GM23338 (cell line): ENCODE measurements around the gene COA7. TPM values are rescaled to one million over a fixed set of nuclear protein-coding genes. Genes with fewer than 3 reads are reported as not detected.

Experiments used
- ATAC-seq: fragments of 200-7000 bp; cut with Tn5 transposase; 3 replicates; pipeline ENCODE4 v1.9.1; 2020
- DNase-seq: peaks from one replicate; pipeline ENCODE4 v3.0.0-alpha.2; 2015; ENCODE audit warnings: low spot score
- H2AFZ ChIP-seq: fragments of 200-600 bp; sonication (generic); 2 replicates; pipeline ENCODE4 v1.8.0; 2016; ENCODE audit warnings: antibody characterized with exemption, mild to moderate bottlenecking, moderate library complexity
- H3F3A ChIP-seq: fragments of 200-600 bp; sonication (generic); replicated peaks from 2 replicates; pipeline ENCODE4 v1.8.0; 2017; ENCODE audit warnings: antibody characterized with exemption, mixed run types, low read depth
- H3K27ac ChIP-seq: fragments of 200-600 bp; sonication (generic); 2 replicates; pipeline ENCODE4 v1.6.1; 2016; ENCODE audit warnings: low read depth
- H3K27me3 ChIP-seq: fragments of 200-600 bp; sonication (generic); 2 replicates; pipeline ENCODE4 v1.8.0; 2016; ENCODE audit warnings: mild to moderate bottlenecking, mixed run types, moderate library complexity; ENCODE audit not compliant: insufficient read depth
- H3K36me3 ChIP-seq: fragments of 200-600 bp; sonication (generic); 2 replicates; pipeline ENCODE4 v1.8.0; 2016; ENCODE audit warnings: mild to moderate bottlenecking; ENCODE audit not compliant: insufficient read depth
- H3K4me1 ChIP-seq: fragments of 200-600 bp; sonication (generic); 2 replicates; pipeline ENCODE4 v1.8.0; 2016; ENCODE audit warnings: mild to moderate bottlenecking, moderate library complexity; ENCODE audit not compliant: insufficient read depth
- H3K4me2 ChIP-seq: fragments of 200-600 bp; sonication (generic); 2 replicates; pipeline ENCODE4 v1.7.1; 2017; ENCODE audit warnings: mixed run types
- H3K4me3 ChIP-seq: fragments of 200-600 bp; sonication (generic); 2 replicates; pipeline ENCODE4 v1.6.1; 2016; ENCODE audit warnings: mixed run types
- H3K79me2 ChIP-seq: fragments of 200-600 bp; sonication (generic); replicated peaks from 2 replicates; pipeline ENCODE4 v1.8.0; 2017; ENCODE audit warnings: mild to moderate bottlenecking; ENCODE audit not compliant: insufficient read depth
- H3K9me2 ChIP-seq: fragments of 200-600 bp; sonication (generic); 2 replicates; pipeline ENCODE4 v1.8.0; 2017; ENCODE audit not compliant: insufficient read depth
- H4K20me1 ChIP-seq: fragments of 200-600 bp; sonication (generic); replicated peaks from 2 replicates; pipeline ENCODE4 v1.8.0; 2017; ENCODE audit warnings: mild to moderate bottlenecking; ENCODE audit not compliant: insufficient read depth
- H3K27ac Mint-ChIP-seq: 2 replicates; pipeline ENCODE4 v1.8.0; 2020; ENCODE audit warnings: inconsistent platforms, mild to moderate bottlenecking, moderate library complexity, mixed read lengths
- H3K27me3 Mint-ChIP-seq: 3 replicates; pipeline ENCODE4 v1.8.0; 2022; ENCODE audit warnings: low read depth, mild to moderate bottlenecking, moderate library complexity, mixed read lengths, inconsistent platforms; ENCODE audit not compliant: insufficient read depth, poor library complexity
- H3K36me3 Mint-ChIP-seq: 3 replicates; pipeline ENCODE4 v1.8.0; 2021; ENCODE audit warnings: low read depth, mild to moderate bottlenecking, inconsistent platforms, moderate library complexity, mixed read lengths
- H3K4me1 Mint-ChIP-seq: 3 replicates; pipeline ENCODE4 v1.8.0; 2020; ENCODE audit warnings: mild to moderate bottlenecking, inconsistent platforms, mixed read lengths
- H3K4me3 Mint-ChIP-seq: 3 replicates; pipeline ENCODE4 v1.8.0; 2021; ENCODE audit warnings: moderate library complexity, mild to moderate bottlenecking, inconsistent platforms, mixed read lengths
- H3K9me3 Mint-ChIP-seq: 3 replicates; pipeline ENCODE4 v1.8.0; 2020; ENCODE audit warnings: moderate library complexity, mild to moderate bottlenecking, inconsistent platforms, mixed read lengths
- CREB1 ChIP-seq: fragments of 250-450 bp; sonication (Bioruptor Pico); IDR thresholded peaks from 2 replicates; pipeline ENCODE4 v1.5.0; 2020; ENCODE audit warnings: low read depth, mild to moderate bottlenecking, moderate library complexity
- CTCF ChIP-seq, 2 experiments: fragments of 200-600 bp in 1 of 2; sonication (generic) in 1 of 2; conservative IDR thresholded peaks; 2 replicates each; pipeline versions ENCODE4 v1.5.1 to v1.6.1; 2016 to 2017; ENCODE audit warnings: antibody characterized with exemption in 2 of 2, low read depth in 2 of 2, mild to moderate bottlenecking in 2 of 2, moderate library complexity in 1 of 2
- ETS1 ChIP-seq: IDR thresholded peaks from 2 replicates; pipeline ENCODE4 v1.6.1; 2016; ENCODE audit warnings: antibody characterized with exemption
- EZH2 ChIP-seq: fragments of 200-600 bp; sonication (generic); IDR thresholded peaks from one replicate; pipeline ENCODE4 v1.8.0; 2017; ENCODE audit warnings: antibody characterized with exemption, mild to moderate bottlenecking, low read depth; ENCODE audit not compliant: unreplicated experiment
- EZH2phosphoT487 ChIP-seq: fragments of 200-600 bp; sonication (generic); IDR thresholded peaks from one replicate; pipeline ENCODE4 v1.8.1; 2018; ENCODE audit warnings: antibody characterized with exemption; ENCODE audit not compliant: unreplicated experiment
- JUNB ChIP-seq: IDR thresholded peaks from one replicate; pipeline ENCODE4 v1.6.1; 2016; ENCODE audit warnings: antibody characterized with exemption; ENCODE audit not compliant: unreplicated experiment
- NANOG ChIP-seq: IDR thresholded peaks from 2 replicates; pipeline ENCODE4 v1.6.1; 2016; ENCODE audit warnings: antibody characterized with exemption, borderline replicate concordance
- POLR2AphosphoS5 ChIP-seq: IDR thresholded peaks from 2 replicates; pipeline ENCODE4 v1.6.1; 2016; ENCODE audit warnings: antibody characterized with exemption, low read depth
- ZNF114 ChIP-seq: fragments of 250-450 bp; sonication (Bioruptor Pico); IDR thresholded peaks from 2 replicates; pipeline ENCODE4 v1.5.0; 2020; ENCODE audit warnings: mild to moderate bottlenecking, moderate library complexity
- ZNF331 ChIP-seq: fragments of 250-450 bp; sonication (Bioruptor Pico); IDR thresholded peaks from 2 replicates; pipeline ENCODE4 v1.5.0; 2020; ENCODE audit warnings: low read depth, mild to moderate bottlenecking, moderate library complexity
- polyA plus RNA-seq: library from polyadenylated mRNA; unstranded; fragments of >200 nt; fragmentation: Nextera tagmentation; extraction: Ambion mirVana; gene quantifications from 2 replicates; pipeline ENCODE4 v1.2.1, GENCODE V29; 2016
- total RNA-seq: library from RNA; depleted of rRNA; stranded (reverse); fragments of >200 nt; shearing (Covaris generic); gene quantifications from 2 replicates; pipeline ENCODE4 v1.2.3, GENCODE V29; 2014
- TF ChIP-seq, protein P1 (sequence below): IDR thresholded peaks from one replicate; pipeline ENCODE4 v1.6.1; 2018; ENCODE audit warnings: antibody characterized with exemption; ENCODE audit not compliant: unreplicated experiment

The COA7 gene
- total and polyA plus RNA-seq, 2 experiments from 2014 or later: 19.7 to 27.5 TPM

GRCh38 chr1:52659851-52660596, 38.1 kb downstream of the COA7 start:
- peak; percentile 50 for ATAC-seq
- TF ChIP-seq CTCF (conservative IDR thresholded peaks at IDR 0.05; ENCODE audit: low read depth in 2 of 2): 0 out of 4 replicates have a peak, but pooled peaks of 1 of the 2 experiments have one; percentile 3
- TF ChIP-seq JUNB: no peak
- H3K27me3 Mint-ChIP-seq: peaks cover 2% of the 10 kb centered on the region

DNA sequence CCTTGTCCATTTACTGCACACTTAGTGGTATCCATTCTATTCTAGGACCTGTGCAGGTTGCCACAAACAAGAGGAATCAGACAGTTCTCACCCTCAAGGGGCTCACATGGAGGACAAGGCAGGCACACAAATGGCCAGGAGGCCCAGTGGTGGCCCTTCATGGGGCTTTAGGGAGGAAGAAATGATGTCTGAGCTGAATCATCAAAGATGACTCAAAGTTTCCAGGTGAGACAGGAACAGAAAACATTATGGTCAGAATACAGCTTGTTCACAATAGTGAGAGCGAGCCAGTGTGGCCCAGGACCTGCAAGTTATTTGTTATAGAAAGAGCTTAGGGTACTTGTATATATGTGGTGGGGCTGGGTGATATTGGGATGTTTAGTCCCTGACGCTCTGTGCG, 38.8 kb downstream of the COA7 start:
- no peak overlapping the region for H3K27ac Mint-ChIP-seq
- DNase-seq (no peak), ATAC-seq (no peak)

More at GRCh38 chr1:52659851-52660596, 38.1 kb downstream of the COA7 start:
- Histone ChIP-seq H3K4me1 (peaks cover 25% of the 10 kb centered on the region), H2AFZ (peak overlapping the region; percentile 85), H4K20me1 (no peaks in the 10 kb centered on the region), H3K4me3 (no peak overlapping the region), H3K27me3 (no peaks in the 10 kb centered on the region), H3K36me3 (no peaks in the 10 kb centered on the region), H3K9me2 (no peaks in the 10 kb centered on the region), H3K27ac (peak overlapping the region; percentile 23; the same call in 1 of the 2 replicates), H3K79me2 (no peaks in the 10 kb centered on the region), H3F3A (no peaks in the 10 kb centered on the region), H3K4me2 (peak overlapping the region; percentile 63)
- no peak overlapping the region for H3K4me3 Mint-ChIP-seq
- H3K4me1 Mint-ChIP-seq: peaks cover 33% of the 10 kb centered on the region
- 0 out of 2 replicates have a peak overlapping the region, but pooled peaks have one; percentile 28 for H3K27ac Mint-ChIP-seq
- peak; percentile 49 for DNase-seq
- H3K36me3 Mint-ChIP-seq: no peaks in the 10 kb centered on the region
- H3K9me3 Mint-ChIP-seq: no peaks in the 10 kb centered on the region

More for the DNA sequence above, 38.8 kb downstream of the COA7 start:
- Histone ChIP-seq H3K27ac (no peak overlapping the region), H3K4me2 (0 out of 2 replicates have a peak overlapping the region, but pooled peaks have one; percentile 63), H3K4me1 (peaks cover 25% of the 10 kb centered on the region), H3K9me2 (no peaks in the 10 kb centered on the region), H3F3A (no peaks in the 10 kb centered on the region), H3K36me3 (no peaks in the 10 kb centered on the region), H3K4me3 (no peak overlapping the region), H3K79me2 (no peaks in the 10 kb centered on the region), H2AFZ (peak overlapping the region; percentile 85; the same call in 1 of the 2 replicates), H4K20me1 (no peaks in the 10 kb centered on the region), H3K27me3 (no peaks in the 10 kb centered on the region)
- Mint-ChIP-seq H3K27me3 (peaks cover 2% of the 10 kb centered on the region), H3K4me3 (no peak overlapping the region), H3K9me3 (no peaks in the 10 kb centered on the region), H3K4me1 (peaks cover 31% of the 10 kb centered on the region), H3K36me3 (no peaks in the 10 kb centered on the region)
- no peak for TF ChIP-seq CTCF (conservative IDR thresholded peaks at IDR 0.05; ENCODE audit: low read depth in 2 of 2)
- TF ChIP-seq CREB1 (CRISPR knock-in tag): no peak
- no peak for TF ChIP-seq EZH2phosphoT487
- no peak for TF ChIP-seq POLR2AphosphoS5
- no peak for TF ChIP-seq ZNF114 (CRISPR knock-in tag)
- TF ChIP-seq NANOG: no peak
- no peak for TF ChIP-seq EZH2
- TF ChIP-seq, protein P1, sequence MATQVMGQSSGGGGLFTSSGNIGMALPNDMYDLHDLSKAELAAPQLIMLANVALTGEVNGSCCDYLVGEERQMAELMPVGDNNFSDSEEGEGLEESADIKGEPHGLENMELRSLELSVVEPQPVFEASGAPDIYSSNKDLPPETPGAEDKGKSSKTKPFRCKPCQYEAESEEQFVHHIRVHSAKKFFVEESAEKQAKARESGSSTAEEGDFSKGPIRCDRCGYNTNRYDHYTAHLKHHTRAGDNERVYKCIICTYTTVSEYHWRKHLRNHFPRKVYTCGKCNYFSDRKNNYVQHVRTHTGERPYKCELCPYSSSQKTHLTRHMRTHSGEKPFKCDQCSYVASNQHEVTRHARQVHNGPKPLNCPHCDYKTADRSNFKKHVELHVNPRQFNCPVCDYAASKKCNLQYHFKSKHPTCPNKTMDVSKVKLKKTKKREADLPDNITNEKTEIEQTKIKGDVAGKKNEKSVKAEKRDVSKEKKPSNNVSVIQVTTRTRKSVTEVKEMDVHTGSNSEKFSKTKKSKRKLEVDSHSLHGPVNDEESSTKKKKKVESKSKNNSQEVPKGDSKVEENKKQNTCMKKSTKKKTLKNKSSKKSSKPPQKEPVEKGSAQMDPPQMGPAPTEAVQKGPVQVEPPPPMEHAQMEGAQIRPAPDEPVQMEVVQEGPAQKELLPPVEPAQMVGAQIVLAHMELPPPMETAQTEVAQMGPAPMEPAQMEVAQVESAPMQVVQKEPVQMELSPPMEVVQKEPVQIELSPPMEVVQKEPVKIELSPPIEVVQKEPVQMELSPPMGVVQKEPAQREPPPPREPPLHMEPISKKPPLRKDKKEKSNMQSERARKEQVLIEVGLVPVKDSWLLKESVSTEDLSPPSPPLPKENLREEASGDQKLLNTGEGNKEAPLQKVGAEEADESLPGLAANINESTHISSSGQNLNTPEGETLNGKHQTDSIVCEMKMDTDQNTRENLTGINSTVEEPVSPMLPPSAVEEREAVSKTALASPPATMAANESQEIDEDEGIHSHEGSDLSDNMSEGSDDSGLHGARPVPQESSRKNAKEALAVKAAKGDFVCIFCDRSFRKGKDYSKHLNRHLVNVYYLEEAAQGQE: no peak
- no peak for TF ChIP-seq ZNF331 (CRISPR knock-in tag)
- no peak for TF ChIP-seq ETS1
